ENCODE measurements around the gene SNRNP70. TPM values are rescaled to one million over a fixed set of nuclear protein-coding genes. Genes with fewer than 3 reads are reported as not detected.

The SNRNP70 gene
- total and polyA plus RNA-seq, 2 donors (not counting 3 experiments of a cell fraction or from before 2014, with no cell fraction given) = 215 to 300 TPM

- Histone ChIP-seq H3K4me2 (ENCODE audit: insufficient read depth, low read length) (no peak overlapping the region), H3K27me3 (ENCODE audit: control insufficient read depth in 2 of 2, insufficient read depth in 2 of 2, low read length in 2 of 2) (no peaks in the 10 kb centered on the region), H2AFZ (ENCODE audit: low read depth, low read length) (no peak overlapping the region), H3K9me1 (replicated peaks; ENCODE audit: control insufficient read depth, extremely low read depth, insufficient read depth, low read length) (no peaks in the 10 kb centered on the region), H3K9ac (replicated peaks; ENCODE audit: extremely low read depth, insufficient read depth, low read length) (no peak overlapping the region), H3K79me2 (ENCODE audit: control insufficient read depth, insufficient read depth, low read length) (no peaks in the 10 kb centered on the region), H3K36me3 (ENCODE audit: control insufficient read depth in 2 of 2, extremely low read depth in 1 of 2, insufficient read depth in 2 of 2, low read length in 2 of 2) (peaks cover 17 to 43% of the 10 kb centered on the region in 2 experiments), H3K9me3 (replicated peaks; ENCODE audit: control insufficient read depth, insufficient read depth, low read length) (no peaks in the 10 kb centered on the region), H3K27ac (ENCODE audit: insufficient read depth, low read depth, low read length) (no peak overlapping the region), H4K20me1 (replicated peaks; ENCODE audit: control insufficient read depth, extremely low read depth, insufficient read depth, low read length) (no peaks in the 10 kb centered on the region), H3K4me3 (replicated peaks in 1 of 3; ENCODE audit: insufficient read depth in 1 of 3, low read depth in 1 of 3, low read length in 3 of 3) (no peak overlapping the region), H3K4me1 (ENCODE audit: control insufficient read depth, extremely low read depth, insufficient read depth, low read length) (peaks cover 3% of the 10 kb centered on the region)
- no TSS peak for BruUV-seq (replicated peaks)
- intact Hi-C loops (cut with micrococcal nuclease) (no loop called here), dilution Hi-C loops (cut with MboI; ENCODE audit: extremely low pct_ligation_motif_present, low sequenced_read_pairs) (no loop called here)
- ChIA-PET POLR2A (no interaction called here), CTCF (interaction anchor here (1.8 to 2.5 kb wide), 2 partner anchors 11 to 90 kb away, joined by 4 to 15 read pairs; no protein-coding TSS in a partner anchor)
- no peak for TF ChIP-seq EZH2 (IDR thresholded peaks at IDR 0.05; ENCODE audit: borderline replicate concordance, low read depth, low read length, severe bottlenecking)
- no peak for TF ChIP-seq MAX (IDR thresholded peaks at IDR 0.05; ENCODE audit: insufficient read depth, insufficient read length)
- no peak for TF ChIP-seq CTCF (IDR thresholded peaks at IDR 0.05; ENCODE audit: extremely low read depth in 1 of 2, insufficient read depth in 1 of 2, low read depth in 1 of 2, low read length in 2 of 2)
- DNase-seq (ENCODE audit: low read depth, low spot score) (no peak), FAIRE-seq (no peak)
These were observed 23.8 kb downstream of the SNRNP70 start for GRCh38 chr19:49109051-49109450.

GRCh38 chr19:49109569-49110233, 24.4 kb downstream of the SNRNP70 start:
- Histone ChIP-seq H2AFZ (ENCODE audit: low read depth, low read length) (no peak overlapping the region), H3K36me3 (ENCODE audit: control insufficient read depth in 2 of 2, extremely low read depth in 1 of 2, insufficient read depth in 2 of 2, low read length in 2 of 2) (peaks cover 15 to 36% of the 10 kb centered on the region in 2 experiments), H3K79me2 (ENCODE audit: control insufficient read depth, insufficient read depth, low read length) (no peaks in the 10 kb centered on the region), H4K20me1 (replicated peaks; ENCODE audit: control insufficient read depth, extremely low read depth, insufficient read depth, low read length) (no peaks in the 10 kb centered on the region), H3K4me2 (ENCODE audit: insufficient read depth, low read length) (no peak overlapping the region), H3K27me3 (ENCODE audit: control insufficient read depth in 2 of 2, insufficient read depth in 2 of 2, low read length in 2 of 2) (no peaks in the 10 kb centered on the region), H3K9me1 (replicated peaks; ENCODE audit: control insufficient read depth, extremely low read depth, insufficient read depth, low read length) (no peaks in the 10 kb centered on the region), H3K27ac (ENCODE audit: insufficient read depth, low read depth, low read length) (no peak overlapping the region), H3K9me3 (replicated peaks; ENCODE audit: control insufficient read depth, insufficient read depth, low read length) (no peaks in the 10 kb centered on the region), H3K4me1 (ENCODE audit: control insufficient read depth, extremely low read depth, insufficient read depth, low read length) (peaks cover 3% of the 10 kb centered on the region), H3K4me3 (replicated peaks in 1 of 3; ENCODE audit: insufficient read depth in 1 of 3, low read depth in 1 of 3, low read length in 3 of 3) (no peak overlapping the region), H3K9ac (replicated peaks; ENCODE audit: extremely low read depth, insufficient read depth, low read length) (no peak overlapping the region)
- DNase-seq (ENCODE audit: low read depth, low spot score) = no peak
- no TSS peak for BruUV-seq (replicated peaks)
- TF ChIP-seq JUN (IDR thresholded peaks at IDR 0.05; ENCODE audit: borderline replicate concordance, insufficient read depth, insufficient read length, low read depth) (no peak), POLR2A (IDR thresholded peaks at IDR 0.05; ENCODE audit: low read depth, low read length) (no peak), FOS (IDR thresholded peaks at IDR 0.05; ENCODE audit: borderline replicate concordance, insufficient read depth, low read length) (no peak), EZH2 (IDR thresholded peaks at IDR 0.05; ENCODE audit: borderline replicate concordance, low read depth, low read length, severe bottlenecking) (no peak), MYC (IDR thresholded peaks at IDR 0.05; ENCODE audit: low read depth, low read length) (no peak), CTCF (IDR thresholded peaks at IDR 0.05; ENCODE audit: extremely low read depth in 1 of 2, insufficient read depth in 1 of 2, low read depth in 1 of 2, low read length in 2 of 2) (no peak), POLR2AphosphoS5 (IDR thresholded peaks at IDR 0.05; ENCODE audit: insufficient read depth, low read depth, low read length) (no peak), GATA2 (IDR thresholded peaks at IDR 0.05; ENCODE audit: insufficient read depth, insufficient read length, low read depth, low read length) (no peak), MAX (IDR thresholded peaks at IDR 0.05; ENCODE audit: insufficient read depth, insufficient read length) (no peak)
- CTCF ChIA-PET = interaction anchor here (1.8 to 2.5 kb wide), 2 partner anchors 12 to 89 kb away, joined by 4 to 15 read pairs; no protein-coding TSS in a partner anchor
- intact Hi-C loops (cut with micrococcal nuclease) = no loop called here
- FAIRE-seq = peak; percentile 37
- dilution Hi-C loops (cut with MboI; ENCODE audit: extremely low pct_ligation_motif_present, low sequenced_read_pairs) = no loop called here
- POLR2A ChIA-PET = no interaction called here
